Measurements from ENCODE around the gene FCHSD1. TPM values are rescaled to one million over a fixed set of nuclear protein-coding genes. Genes with fewer than 3 reads are reported as not detected.

FCHSD1 gene
- total and polyA plus RNA-seq, 10 donors: 20.4 to 67.3 (median 45.6) TPM

DNA sequence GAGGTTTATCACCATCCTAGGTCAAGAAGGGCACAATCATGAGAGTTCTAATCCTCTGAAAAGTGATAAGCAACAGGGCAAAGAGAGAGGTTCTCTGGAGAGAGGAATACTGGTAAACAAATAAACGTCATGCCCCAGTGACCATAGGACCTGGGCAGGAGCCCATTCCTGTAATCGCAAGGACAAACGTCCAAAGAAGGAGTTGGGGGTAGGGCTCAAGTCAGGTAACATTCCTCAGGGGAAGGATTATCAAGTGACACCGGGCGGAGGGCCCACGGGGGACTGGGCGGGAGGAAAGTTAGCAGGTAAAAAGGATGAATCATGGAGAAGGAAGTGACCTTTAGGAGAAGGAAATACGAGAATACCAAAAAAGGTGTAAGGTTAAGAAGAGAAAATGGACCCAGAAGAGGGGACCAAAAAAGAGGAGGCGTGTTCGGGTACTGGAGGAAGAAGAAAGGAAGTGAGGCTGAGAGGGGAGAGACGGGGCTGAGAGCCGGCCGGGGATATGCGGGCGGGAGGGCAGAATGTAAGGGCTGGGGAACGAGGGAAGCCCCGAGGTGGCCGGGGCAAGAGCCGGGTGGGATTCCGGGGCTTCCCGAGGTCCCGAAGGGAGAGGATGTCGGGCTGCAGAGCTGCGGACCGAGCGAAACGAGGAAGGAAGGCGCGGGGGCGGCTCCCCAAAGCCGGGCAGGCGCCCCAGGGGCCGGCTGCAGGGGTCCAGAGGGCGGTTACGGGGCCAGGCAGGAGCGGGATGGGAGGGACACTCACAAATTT lies 33.0 kb downstream of the FCHSD1 start:
- H3K4me1 ChIP-seq: peaks cover 17 to 75% (median 62%) of the 10 kb centered on the region in 6 donors

GRCh38 chr5:141617682-141618029 lies 33.6 kb downstream of the FCHSD1 start:
- peak overlapping the region; percentile 76 to 96 (median 92) for H3K4me3 ChIP-seq
- H3K36me3 ChIP-seq: peaks cover 4 to 31% (median 19%) of the 10 kb centered on the region in 6 donors
- no peaks in the 10 kb centered on the region for H3K9me3 ChIP-seq
- H3K4me1 ChIP-seq: peaks cover 17 to 75% (median 63%) of the 10 kb centered on the region in 6 donors
- no peak for DNase-seq
- TF ChIP-seq POLR2A (IDR thresholded peaks at IDR 0.05): no peak
- TF ChIP-seq, protein P1, sequence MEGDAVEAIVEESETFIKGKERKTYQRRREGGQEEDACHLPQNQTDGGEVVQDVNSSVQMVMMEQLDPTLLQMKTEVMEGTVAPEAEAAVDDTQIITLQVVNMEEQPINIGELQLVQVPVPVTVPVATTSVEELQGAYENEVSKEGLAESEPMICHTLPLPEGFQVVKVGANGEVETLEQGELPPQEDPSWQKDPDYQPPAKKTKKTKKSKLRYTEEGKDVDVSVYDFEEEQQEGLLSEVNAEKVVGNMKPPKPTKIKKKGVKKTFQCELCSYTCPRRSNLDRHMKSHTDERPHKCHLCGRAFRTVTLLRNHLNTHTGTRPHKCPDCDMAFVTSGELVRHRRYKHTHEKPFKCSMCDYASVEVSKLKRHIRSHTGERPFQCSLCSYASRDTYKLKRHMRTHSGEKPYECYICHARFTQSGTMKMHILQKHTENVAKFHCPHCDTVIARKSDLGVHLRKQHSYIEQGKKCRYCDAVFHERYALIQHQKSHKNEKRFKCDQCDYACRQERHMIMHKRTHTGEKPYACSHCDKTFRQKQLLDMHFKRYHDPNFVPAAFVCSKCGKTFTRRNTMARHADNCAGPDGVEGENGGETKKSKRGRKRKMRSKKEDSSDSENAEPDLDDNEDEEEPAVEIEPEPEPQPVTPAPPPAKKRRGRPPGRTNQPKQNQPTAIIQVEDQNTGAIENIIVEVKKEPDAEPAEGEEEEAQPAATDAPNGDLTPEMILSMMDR (IDR thresholded peaks at IDR 0.05 in 8 of 11, conservative IDR thresholded peaks at IDR 0.05 in 3 of 11): no peak
- no peaks in the 10 kb centered on the region for H3K27me3 ChIP-seq (replicated peaks in 1 of 7)
- 2 to 4% (median 4%) methylated on average over 9 of the region's 9 CpGs for WGBS, 5 donors
- intact Hi-C loops (cut with DNase I; ENCODE audit: low total_unique reads): no loop called here
- peak overlapping the region; percentile 77 to 100 (median 96) for H3K27ac ChIP-seq

More for the DNA sequence above, 33.0 kb downstream of the FCHSD1 start:
- peak overlapping the region; percentile 76 to 96 (median 92) for H3K4me3 ChIP-seq
- DNase-seq: peak; percentile 83
- TF ChIP-seq POLR2A (IDR thresholded peaks at IDR 0.05): no peak
- TF ChIP-seq POLR2AphosphoS5 (IDR thresholded peaks at IDR 0.05): no peak
- TF ChIP-seq, protein P1 (IDR thresholded peaks at IDR 0.05 in 8 of 11, conservative IDR thresholded peaks at IDR 0.05 in 3 of 11): no peak
- H3K27ac ChIP-seq: peak overlapping the region; percentile 77 to 100 (median 96)
- WGBS, 5 donors: 0 to 1% (median 1%) methylated on average over 35 to 36 of the region's 36 CpGs
- H3K27me3 ChIP-seq (replicated peaks in 1 of 7): no peaks in the 10 kb centered on the region
- H3K9me3 ChIP-seq: no peaks in the 10 kb centered on the region
- H3K36me3 ChIP-seq: peaks cover 4 to 36% (median 23%) of the 10 kb centered on the region in 6 donors
- intact Hi-C loops (cut with DNase I; ENCODE audit: low total_unique reads): no loop called here

DNA sequence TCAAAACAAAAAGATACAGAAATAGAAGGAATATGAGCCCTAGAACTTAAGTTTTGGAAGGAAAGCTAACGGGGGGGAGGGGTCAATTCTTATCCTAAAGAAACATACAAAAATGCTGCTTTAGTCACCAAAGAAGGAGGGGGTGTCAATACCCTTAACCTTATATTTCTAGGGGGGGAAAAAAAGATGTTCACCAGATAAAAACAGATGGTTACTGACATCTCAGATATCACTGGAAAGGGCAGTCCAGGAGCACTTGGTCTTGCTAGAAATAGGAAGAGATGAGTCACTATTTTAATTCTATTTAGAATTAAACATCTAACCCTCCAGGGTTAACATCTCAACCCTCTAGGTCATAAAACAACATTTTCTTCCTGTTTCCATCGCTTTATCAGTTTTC lies 34.1 kb downstream of the FCHSD1 start:
- 35 to 47% (median 40%) methylated on average over 2 of the region's 2 CpGs for WGBS, 5 donors
- intact Hi-C loops (cut with DNase I; ENCODE audit: low total_unique reads): no loop called here
- Histone ChIP-seq H3K36me3 (peaks cover 4 to 26% (median 16%) of the 10 kb centered on the region in 6 donors), H3K4me1 (peaks cover 18 to 75% (median 64%) of the 10 kb centered on the region in 6 donors), H3K27ac (peak overlapping the region; percentile 77 to 100 (median 96)), H3K9me3 (no peaks in the 10 kb centered on the region), H3K27me3 (replicated peaks in 1 of 7) (no peaks in the 10 kb centered on the region), H3K4me3 (peak overlapping the region in 7 of 8 donors; percentile 76 to 96 (median 92))
- DNase-seq: no peak
- no peak for TF ChIP-seq POLR2A (IDR thresholded peaks at IDR 0.05)
- TF ChIP-seq, protein P1 (IDR thresholded peaks at IDR 0.05 in 8 of 11, conservative IDR thresholded peaks at IDR 0.05 in 3 of 11): no peak
- no peak for TF ChIP-seq POLR2AphosphoS5 (IDR thresholded peaks at IDR 0.05)

DNA sequence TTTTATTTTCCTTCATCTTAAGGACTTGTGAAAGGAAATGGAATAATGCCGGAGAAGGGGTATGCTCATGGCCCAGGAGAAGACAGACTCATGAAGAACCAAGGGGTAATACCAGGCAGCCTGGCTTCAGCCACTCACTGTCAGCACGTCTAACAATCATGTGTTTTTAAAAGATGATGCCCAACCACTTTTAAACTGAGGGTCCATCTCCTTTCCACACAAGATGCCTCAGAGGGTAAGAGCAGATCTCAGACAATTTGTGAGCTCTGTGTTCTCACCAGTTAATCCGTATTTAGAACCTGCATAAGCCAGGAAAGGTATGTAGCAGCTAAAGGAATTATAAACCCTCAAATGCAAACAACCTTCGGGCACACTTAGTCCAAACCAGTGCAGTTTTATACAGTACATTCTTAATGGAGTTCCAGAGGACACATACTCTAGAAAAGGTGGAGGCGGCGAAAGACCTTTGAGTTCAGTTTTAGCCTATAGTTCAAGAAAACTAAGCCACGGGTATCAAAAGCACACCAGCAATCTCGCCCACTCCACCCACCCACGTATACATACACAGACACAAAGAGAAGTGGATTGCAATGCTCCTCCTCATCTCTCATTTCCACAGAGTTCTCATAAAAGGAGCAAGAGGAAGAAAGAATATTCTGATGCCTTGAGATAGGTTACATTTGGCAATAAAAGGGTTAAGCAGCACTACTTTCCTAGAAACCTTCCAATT lies 35.1 kb downstream of the FCHSD1 start:
- H3K36me3 ChIP-seq: peaks cover 3 to 20% (median 9%) of the 10 kb centered on the region in 6 donors
- H3K4me3 ChIP-seq: peak overlapping the region in 5 of 8 donors; percentile 15 to 96 (median 84)
- intact Hi-C loops (cut with DNase I; ENCODE audit: low total_unique reads): no loop called here
- H3K9me3 ChIP-seq: no peaks in the 10 kb centered on the region
- TF ChIP-seq POLR2A (IDR thresholded peaks at IDR 0.05) (no peak), POLR2AphosphoS5 (IDR thresholded peaks at IDR 0.05) (no peak)
- TF ChIP-seq, protein P1 (IDR thresholded peaks at IDR 0.05 in 8 of 11, conservative IDR thresholded peaks at IDR 0.05 in 3 of 11): no peak
- no peaks in the 10 kb centered on the region for H3K27me3 ChIP-seq (replicated peaks in 1 of 7)
- WGBS, 5 donors: 52 to 60% (median 57%) methylated on average over 9 of the region's 9 CpGs
- peak overlapping the region; percentile 29 to 100 (median 93) for H3K27ac ChIP-seq
- peaks cover 24 to 82% (median 73%) of the 10 kb centered on the region in 6 donors for H3K4me1 ChIP-seq
- no peak for DNase-seq

Data from spleen (tissue), 11 donors.